HCT116 (cell line): ENCODE measurements around the gene CCDC9B. TPM values are rescaled to one million over a fixed set of nuclear protein-coding genes. Genes with fewer than 3 reads are reported as not detected.

ENCODE experiments used
- ATAC-seq: fragments of 200-7000 bp; cut with Tn5 transposase; 2 replicates; pipeline ENCODE4 v1.9.1; 2020; ENCODE audit warnings: mild to moderate bottlenecking, moderate library complexity
- BruUV-seq: library from RNA; stranded (reverse); fragments of 400-500 nt; replicated peaks from 2 replicates; lab custom pipeline; 2021; lab: Mats Ljungman, UMichigan
- CTCF ChIA-PET: fragments of 300-600 bp; sonication (Branson Sonifier 250); formaldehyde crosslinking; loops from one replicate; lab custom pipeline; 2021; ENCODE audit warnings: antibody characterized with exemption; lab: Charles Lee
- POLR2A ChIA-PET: fragments of 300-600, 350-600 bp; sonication (Branson Sonifier 250); formaldehyde crosslinking; loops from one replicate; lab custom pipeline; 2021; ENCODE audit warnings: antibody characterized with exemption; lab: Charles Lee
- RAD21 ChIA-PET, 2 experiments: fragments of 300-600 bp; sonication (Branson Sonifier 250); formaldehyde crosslinking; loops; one replicate each; lab custom pipeline; 2023; ENCODE audit warnings: low total read pairs in 2 of 2; ENCODE audit not compliant: uncharacterized antibody in 2 of 2, unreplicated experiment in 2 of 2, low non-redundant PET in 1 of 2; lab: Charles Lee
- DNase-seq: peaks from one replicate; pipeline ENCODE4 v3.0.0-alpha.2; 2010; ENCODE audit warnings: low read depth, low spot score
- H2AFZ ChIP-seq: fragments of 200-600 bp; shearing (Covaris generic), sonication (generic); 2 replicates; pipeline ENCODE4 v1.6.1; 2017; ENCODE audit warnings: low read depth, mixed run types, mixed read lengths, antibody characterized with exemption, low read length; ENCODE audit not compliant: poor library complexity, severe bottlenecking
- H3K27ac ChIP-seq: 2 replicates; pipeline ENCODE4 v1.5.1; 2012; ENCODE audit warnings: low read depth, low read length
- H3K27me3 ChIP-seq: fragments of 200-600 bp; sonication (generic); 2 replicates; pipeline ENCODE4 v1.6.1; 2016; ENCODE audit warnings: mixed run types, low read length, mixed read lengths; ENCODE audit not compliant: insufficient read depth
- H3K36me3 ChIP-seq, 2 experiments: fragments of 200-500 bp in 1 of 2; fragments of 200-600 bp in 1 of 2; sonication (Bioruptor generic) in 1 of 2; sonication (generic) in 1 of 2; 2 replicates each; pipeline versions ENCODE4 v1.5.1 to v1.6.1; 2014 to 2016; ENCODE audit warnings: low read length in 2 of 2, inconsistent platforms in 1 of 2, mixed read lengths in 1 of 2, mixed run types in 1 of 2; ENCODE audit not compliant: insufficient read depth in 2 of 2, control insufficient read depth in 1 of 2
- H3K4me1 ChIP-seq, 2 experiments: fragments of 200-600 bp in 1 of 2; sonication (generic) in 1 of 2; 2 replicates each; pipeline versions ENCODE4 v1.5.1 to v1.6.1; 2012 to 2017; ENCODE audit warnings: low read length in 2 of 2, inconsistent platforms in 1 of 2, mild to moderate bottlenecking in 1 of 2, mixed read lengths in 1 of 2, mixed run types in 1 of 2, moderate library complexity in 1 of 2; ENCODE audit not compliant: insufficient read depth in 2 of 2, control insufficient read depth in 1 of 2
- H3K4me2 ChIP-seq: fragments of 200-600 bp; sonication (generic); 2 replicates; pipeline ENCODE4 v1.6.1; 2017; ENCODE audit warnings: mixed run types, low read length, mixed read lengths
- H3K4me3 ChIP-seq, 2 experiments: fragments of 200-600 bp in 1 of 2; sonication (generic) in 1 of 2; replicated peaks in 1 of 2; 2 replicates each; pipeline ENCODE4 v1.5.1; 2011 to 2016; ENCODE audit warnings: low read length in 2 of 2, control low read depth in 1 of 2, low read depth in 1 of 2, mild to moderate bottlenecking in 1 of 2, mixed read lengths in 1 of 2, mixed run types in 1 of 2
- H3K79me2 ChIP-seq: fragments of 200-600 bp; sonication (generic); 2 replicates; pipeline ENCODE4 v1.6.1; 2017; ENCODE audit warnings: mild to moderate bottlenecking, mixed run types, low read length, moderate library complexity, mixed read lengths; ENCODE audit not compliant: insufficient read depth
- H3K9ac ChIP-seq: fragments of 200-600 bp; sonication (generic); 2 replicates; pipeline ENCODE4 v1.6.1; 2016; ENCODE audit warnings: low read length, mixed read lengths
- H3K9me2 ChIP-seq: fragments of 200-600 bp; sonication (generic), shearing (Covaris generic); 2 replicates; pipeline ENCODE4 v1.6.1; 2017; ENCODE audit warnings: mixed run types, mild to moderate bottlenecking, moderate library complexity; ENCODE audit not compliant: insufficient read depth
- H3K9me3 ChIP-seq, 2 experiments: fragments of 200-500 bp in 1 of 2; fragments of 200-600 bp in 1 of 2; sonication (Bioruptor generic) in 1 of 2; sonication (generic) in 1 of 2; 2 replicates each; pipeline ENCODE4 v1.6.1; 2014 to 2017; ENCODE audit warnings: low read length in 2 of 2, mixed read lengths in 2 of 2, inconsistent platforms in 1 of 2, low read depth in 1 of 2, mild to moderate bottlenecking in 1 of 2, mixed run types in 1 of 2, moderate library complexity in 1 of 2; ENCODE audit not compliant: control insufficient read depth in 1 of 2, insufficient read depth in 1 of 2
- H4K20me1 ChIP-seq: fragments of 200-600 bp; sonication (generic), shearing (Covaris generic); 2 replicates; pipeline ENCODE4 v1.6.1; 2017; ENCODE audit warnings: mixed run types, mild to moderate bottlenecking, moderate library complexity; ENCODE audit not compliant: insufficient read depth
- CEBPB ChIP-seq: IDR thresholded peaks from 2 replicates; pipeline ENCODE4 v1.6.1; 2012; ENCODE audit warnings: low read depth
- CTCF ChIP-seq, 3 experiments: fragments of 200-600 bp in 1 of 3; sonication (generic) in 1 of 3; IDR thresholded peaks in 2 of 3; conservative IDR thresholded peaks in 1 of 3; 2 replicates each; pipeline ENCODE4 v1.5.1; 2012 to 2017; ENCODE audit warnings: low read depth in 2 of 3, low read length in 2 of 3, antibody characterized with exemption in 1 of 3, borderline replicate concordance in 1 of 3, control low read depth in 1 of 3, mild to moderate bottlenecking in 1 of 3, mixed read lengths in 1 of 3, mixed run types in 1 of 3, moderate library complexity in 1 of 3; ENCODE audit not compliant: insufficient read depth in 1 of 3
- EGR1 ChIP-seq: IDR thresholded peaks from 2 replicates; pipeline ENCODE4 v1.6.1; 2012; ENCODE audit warnings: low read depth
- ELF1 ChIP-seq: IDR thresholded peaks from 2 replicates; pipeline ENCODE4 v1.6.1; 2012; ENCODE audit warnings: low read depth, borderline replicate concordance
- EZH2phosphoT487 ChIP-seq: fragments of 200-600 bp; IDR thresholded peaks from 2 replicates; pipeline ENCODE4 v1.6.1; 2018; ENCODE audit warnings: antibody characterized with exemption, borderline replicate concordance
- FOSL1 ChIP-seq: IDR thresholded peaks from 2 replicates; pipeline ENCODE4 v1.6.1; 2012; ENCODE audit warnings: low read depth
- MAX ChIP-seq: IDR thresholded peaks from 2 replicates; pipeline ENCODE4 v1.6.1; 2012
- RAD21 ChIP-seq: IDR thresholded peaks from 2 replicates; pipeline ENCODE4 v1.6.1; 2012; ENCODE audit warnings: low read depth, mild to moderate bottlenecking
- SP1 ChIP-seq: IDR thresholded peaks from 2 replicates; pipeline ENCODE4 v1.6.1; 2012; ENCODE audit warnings: low read depth
- SRF ChIP-seq: IDR thresholded peaks from 2 replicates; pipeline ENCODE4 v1.6.1; 2012; ENCODE audit warnings: low read depth
- TCF7L2 ChIP-seq: IDR thresholded peaks from 2 replicates; pipeline ENCODE4 v1.7.0; 2011; ENCODE audit warnings: borderline replicate concordance, inconsistent platforms; ENCODE audit not compliant: insufficient read depth, insufficient read length; ENCODE audit errors: extremely low read depth
- YY1 ChIP-seq: IDR thresholded peaks from 2 replicates; pipeline ENCODE4 v1.6.1; 2011; ENCODE audit warnings: low read length, low read depth, moderate library complexity, mild to moderate bottlenecking; ENCODE audit not compliant: insufficient replicate concordance; ENCODE audit errors: extremely low read depth
- ZBTB33 ChIP-seq: IDR thresholded peaks from 2 replicates; pipeline ENCODE4 v1.6.1; 2011; ENCODE audit warnings: mild to moderate bottlenecking, low read length, moderate library complexity; ENCODE audit not compliant: insufficient replicate concordance; ENCODE audit errors: extremely low read depth
- ZFX ChIP-seq: fragments of 450-650 bp; IDR thresholded peaks from 2 replicates; pipeline ENCODE4 v1.6.1; 2017
- ZNF274 ChIP-seq: fragments of 200-500 bp; sonication (Bioruptor generic); IDR thresholded peaks from 2 replicates; pipeline ENCODE4 v1.6.1; 2014; ENCODE audit warnings: mild to moderate bottlenecking, low read depth, low read length, inconsistent platforms
- intact Hi-C: fragments of 100-400 bp; cut with micrococcal nuclease; formaldehyde crosslinking; loops from 2 replicates; pipeline ENCODE4 v1.10.0; 2022
- total RNA-seq: library from RNA; stranded (reverse); gene quantifications from one replicate; pipeline ENCODE4 v1.2.1, GENCODE V29; 2021; ENCODE audit not compliant: unreplicated experiment

The CCDC9B gene
- total RNA-seq, 1 experiment from 2014 or later: 15.6 TPM

DNA sequence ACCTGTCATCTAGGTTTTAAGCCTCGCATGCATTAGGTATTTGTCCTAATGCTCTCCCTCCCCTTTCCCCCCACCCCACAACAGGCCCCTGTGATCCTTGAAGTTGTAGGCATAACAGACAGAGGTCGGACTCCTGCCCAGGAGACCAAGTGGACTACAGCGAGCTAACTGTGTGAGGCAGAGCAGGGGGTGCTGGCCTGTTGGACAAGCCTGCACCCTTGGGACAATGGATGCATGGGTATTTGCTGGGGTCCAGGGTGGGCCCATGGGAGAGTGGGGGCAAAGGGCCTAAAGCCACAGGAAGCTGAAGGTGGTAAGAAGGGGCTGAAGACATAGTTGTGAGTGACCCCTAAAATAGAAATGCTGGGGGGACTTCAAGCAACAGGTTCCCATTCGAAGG is 35.5 kb downstream of the CCDC9B start:
- no peaks in the 10 kb centered on the region for H4K20me1 ChIP-seq
- peaks cover 2 to 14% of the 10 kb centered on the region in 2 experiments; a peak in 1 of 4 replicates for H3K4me1 ChIP-seq
- TF ChIP-seq YY1 (no peak), ZNF274 (no peak), TCF7L2 (no peak), CEBPB (no peak), MAX (no peak), RAD21 (no peak), ZBTB33 (no peak), CTCF (IDR thresholded peaks at IDR 0.05 in 2 of 3, conservative IDR thresholded peaks at IDR 0.05 in 1 of 3; ENCODE audit: borderline replicate concordance in 1 of 3, insufficient read depth in 1 of 3, low read depth in 2 of 3, low read length in 2 of 3) (no peak), ELF1 (no peak), SP1 (no peak), SRF (no peak), EZH2phosphoT487 (no peak), FOSL1 (no peak), ZFX (no peak), EGR1 (no peak)
- H2AFZ ChIP-seq: no peak overlapping the region
- ChIA-PET RAD21 (interaction anchor here in 1 of 2 experiments (0.7 kb wide), 1 partner anchor 11 kb away, joined by 3 read pairs; no protein-coding TSS in a partner anchor), CTCF (interaction anchor here (1.0 kb wide), 1 partner anchor 26 kb away, joined by 5 read pairs; no protein-coding TSS in a partner anchor), POLR2A (no interaction called here)
- no peaks in the 10 kb centered on the region for H3K9me3 ChIP-seq
- H3K4me3 ChIP-seq: no peak overlapping the region
- H3K79me2 ChIP-seq: no peaks in the 10 kb centered on the region
- no peak for ATAC-seq
- no peaks in the 10 kb centered on the region for H3K27me3 ChIP-seq
- H3K36me3 ChIP-seq: no peaks in the 10 kb centered on the region
- DNase-seq: no peak
- H3K27ac ChIP-seq: no peak overlapping the region
- intact Hi-C loops: no loop called here
- no TSS peak for BruUV-seq
- H3K9ac ChIP-seq: no peak overlapping the region
- H3K9me2 ChIP-seq: no peaks in the 10 kb centered on the region
- no peak overlapping the region for H3K4me2 ChIP-seq
